Uterus (tissue), 2 donors: ENCODE measurements around the gene GALNT12.

Experiments used
- CTCF ChIP-seq, 4 experiments: fragments of 200-600 bp in 2 of 4; fragments of 450-650 bp in 2 of 4; sonication (generic) in 2 of 4; IDR thresholded peaks; one replicate each; pipeline ENCODE4 v1.5.1; 2016 to 2019; ENCODE audit warnings: antibody characterized with exemption in 4 of 4, mild to moderate bottlenecking in 2 of 4, moderate library complexity in 1 of 4
- POLR2A ChIP-seq, 2 donors: fragments of 450-650 bp; IDR thresholded peaks; one replicate each; pipeline ENCODE4 v1.6.1; 2016; ENCODE audit warnings: antibody characterized with exemption in 2 of 2, mild to moderate bottlenecking in 1 of 2, moderate library complexity in 1 of 2

GRCh38 chr9:98871558-98872065 is 64.1 kb downstream of the GALNT12 start:
- TF ChIP-seq CTCF (IDR thresholded peaks at IDR 0.05) (no peak), POLR2A (IDR thresholded peaks at IDR 0.05) (no peak)
